GM18511 (cell line): ENCODE data around the gene LEUTX.
"Not testable (repeated sequence)": the region's sequence is repeated elsewhere in the genome, so short reads cannot be mapped to it uniquely, and the experiment has no call there.

Source experiments
- ATAC-seq: cut with Tn5 transposase; IDR thresholded peaks from one replicate; pipeline ENCODE4 v1.9.1; 2021; ENCODE audit warnings: mild to moderate bottlenecking, moderate library complexity; ENCODE audit not compliant: unreplicated experiment

The LEUTX gene, protein sequence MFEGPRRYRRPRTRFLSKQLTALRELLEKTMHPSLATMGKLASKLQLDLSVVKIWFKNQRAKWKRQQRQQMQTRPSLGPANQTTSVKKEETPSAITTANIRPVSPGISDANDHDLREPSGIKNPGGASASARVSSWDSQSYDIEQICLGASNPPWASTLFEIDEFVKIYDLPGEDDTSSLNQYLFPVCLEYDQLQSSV

DNA sequence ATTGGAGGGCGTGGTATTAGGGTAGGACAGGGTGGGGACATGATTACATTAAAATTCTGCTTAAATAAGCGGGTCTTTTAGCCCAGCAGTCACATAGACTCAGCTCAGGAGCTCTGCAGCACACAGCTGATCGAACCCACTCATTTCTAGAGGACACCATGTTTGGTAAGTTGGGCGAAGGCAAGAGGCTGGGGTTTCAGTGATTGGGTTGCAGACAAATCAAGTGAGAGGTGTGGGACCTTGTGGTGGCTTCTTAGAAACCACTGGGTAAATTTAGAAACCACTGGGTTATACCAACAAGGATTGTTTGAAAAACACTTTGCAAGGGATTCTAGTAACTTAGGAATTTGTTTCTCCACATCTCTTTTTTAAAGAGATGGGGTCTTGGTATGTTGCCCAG is at the start of gene LEUTX:
Gene LEUTX (plus strand): TSS at position 92 of the 400 bp plus-strand sequence. CDS start 67 bp downstream, at position 159.
- ATAC-seq, result no peak

DNA sequence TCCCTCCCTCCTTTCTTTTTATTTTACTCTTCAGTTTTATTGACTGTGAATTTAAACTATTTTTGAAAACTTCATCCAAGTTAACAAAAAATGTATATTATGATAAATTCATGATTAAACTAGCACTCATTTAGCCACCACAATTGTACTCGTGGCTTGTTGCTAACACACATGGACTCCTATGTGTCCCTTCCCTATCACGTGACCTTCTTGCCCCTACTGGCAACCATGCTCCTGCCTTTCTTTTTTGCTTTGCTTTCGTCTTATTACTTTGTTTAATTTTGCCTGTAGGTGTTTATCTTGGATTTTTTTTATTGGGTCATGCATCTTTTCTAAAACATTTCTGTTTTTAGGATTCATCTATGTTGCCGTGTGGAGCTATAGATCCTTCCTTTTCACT is 49.1 kb upstream of the LEUTX start:
- no peak for ATAC-seq

DNA sequence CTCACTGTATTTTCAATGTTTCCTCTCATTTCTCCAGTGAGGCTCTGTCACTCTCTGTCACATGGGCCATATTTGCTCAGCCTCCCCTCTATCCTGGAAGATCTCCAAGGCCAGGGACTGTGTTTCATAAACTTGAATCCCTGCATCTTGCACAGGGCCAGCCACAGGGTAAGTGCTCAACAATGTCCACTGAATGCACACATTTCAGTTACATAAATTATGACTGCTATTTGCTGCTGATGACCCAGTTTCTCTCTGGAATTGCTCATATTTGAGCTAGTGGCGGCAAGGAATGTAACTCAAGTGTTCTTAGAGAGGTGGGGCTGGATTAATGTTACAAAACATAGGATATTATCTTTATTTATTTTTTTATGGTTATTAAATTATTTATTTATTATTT is 47.0 kb upstream of the LEUTX start:
- ATAC-seq, result no peak

DNA sequence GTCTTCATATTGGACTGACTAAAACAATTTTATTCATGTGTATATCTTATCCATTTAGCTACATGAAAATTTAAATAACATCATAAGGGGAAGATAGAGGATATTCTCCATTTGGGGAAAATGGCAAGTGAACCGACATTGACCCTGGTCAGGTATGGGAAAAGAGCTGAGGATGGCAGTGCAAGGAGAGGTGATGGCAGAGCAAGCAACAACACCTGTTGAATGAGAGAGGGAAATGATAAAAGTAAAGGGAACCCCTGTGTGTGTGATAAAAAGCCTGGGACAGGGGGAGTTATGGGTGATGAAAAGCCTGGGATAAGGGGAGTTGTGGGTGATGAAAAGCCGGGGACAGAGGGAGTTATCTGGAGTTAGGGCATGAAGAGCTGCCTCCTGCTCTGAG is 44.8 kb upstream of the LEUTX start:
- no peak for ATAC-seq

DNA sequence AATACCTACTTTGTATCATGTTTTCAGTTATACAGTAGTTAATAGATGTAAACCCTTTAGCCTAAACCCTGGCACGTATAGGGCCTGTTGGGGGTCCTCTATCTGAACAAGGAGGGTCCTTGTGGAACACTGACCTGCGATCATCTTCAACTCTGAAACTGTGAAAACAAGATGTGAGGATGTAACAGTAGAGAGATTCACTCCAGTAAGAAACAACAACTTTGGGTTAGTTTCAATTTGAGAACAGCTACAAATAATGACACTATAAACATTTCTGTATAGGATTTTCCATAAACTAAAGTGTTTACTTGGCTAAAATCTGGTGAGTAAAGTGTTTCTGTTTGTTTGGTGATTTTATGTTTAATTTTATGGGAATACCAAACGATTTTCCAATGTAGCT is 43.0 kb upstream of the LEUTX start:
- ATAC-seq, result no peak

DNA sequence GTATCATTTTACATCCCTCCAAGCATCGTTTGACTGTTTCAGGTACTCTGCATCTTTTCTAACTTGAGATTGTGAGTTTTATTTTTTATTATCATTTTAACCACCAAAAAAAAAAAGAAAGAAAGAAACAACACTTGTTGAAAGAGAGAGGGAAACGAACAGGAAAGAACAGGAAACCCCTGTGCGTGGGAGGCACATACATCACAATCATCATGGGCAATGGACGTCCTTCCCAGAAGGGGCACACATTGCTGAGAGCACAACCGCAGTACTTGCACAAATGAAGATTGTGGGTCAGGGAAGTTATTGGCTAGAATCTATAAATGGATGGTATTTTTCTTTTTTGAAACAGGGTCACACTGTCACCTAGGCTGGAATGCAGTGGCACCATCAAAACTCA is 42.6 kb upstream of the LEUTX start:
- ATAC-seq, result no peak

DNA sequence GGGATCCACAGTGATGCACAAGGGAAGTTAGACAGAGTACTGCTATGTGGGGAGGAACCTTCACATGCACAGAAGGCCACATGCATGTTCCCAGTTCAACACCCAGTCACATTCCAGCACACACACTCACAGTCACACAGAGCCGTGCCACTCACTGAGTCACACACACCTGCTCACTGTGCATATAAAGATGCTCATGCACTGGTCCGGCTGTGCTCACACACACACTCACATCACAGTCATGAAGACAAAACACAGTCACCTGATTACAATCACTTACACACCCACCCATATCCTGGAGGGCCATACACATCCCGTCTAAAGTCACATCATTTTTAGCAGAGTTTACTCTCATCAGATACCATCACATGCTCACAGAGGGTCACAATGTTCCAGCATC is 41.3 kb upstream of the LEUTX start:
- no peak for ATAC-seq

DNA sequence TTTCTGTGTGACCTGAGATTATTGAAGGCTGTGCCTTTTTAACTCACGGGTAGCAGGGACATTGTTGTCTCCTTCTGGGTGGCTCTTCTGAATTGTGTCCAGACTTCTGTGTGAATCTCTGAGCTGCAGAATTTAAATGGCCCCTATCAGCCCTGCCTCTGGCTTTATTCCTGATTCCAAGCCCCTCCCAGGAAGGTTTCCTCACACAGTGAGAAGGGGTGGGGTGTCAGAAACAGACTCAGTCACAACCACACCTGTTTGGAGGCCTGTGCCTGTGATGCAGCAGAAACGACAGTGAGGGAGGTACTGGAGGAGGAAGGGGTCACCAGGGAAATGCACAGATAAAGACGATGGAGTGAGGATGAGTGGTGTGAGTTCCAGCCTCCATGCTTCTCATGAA is 40.8 kb upstream of the LEUTX start, which contains the start of gene CLC:
Gene CLC (minus strand): TSS at position 139 of the 400 bp plus-strand sequence. CDS start 77 bp downstream, at position 62.
- ATAC-seq, result no peak

DNA sequence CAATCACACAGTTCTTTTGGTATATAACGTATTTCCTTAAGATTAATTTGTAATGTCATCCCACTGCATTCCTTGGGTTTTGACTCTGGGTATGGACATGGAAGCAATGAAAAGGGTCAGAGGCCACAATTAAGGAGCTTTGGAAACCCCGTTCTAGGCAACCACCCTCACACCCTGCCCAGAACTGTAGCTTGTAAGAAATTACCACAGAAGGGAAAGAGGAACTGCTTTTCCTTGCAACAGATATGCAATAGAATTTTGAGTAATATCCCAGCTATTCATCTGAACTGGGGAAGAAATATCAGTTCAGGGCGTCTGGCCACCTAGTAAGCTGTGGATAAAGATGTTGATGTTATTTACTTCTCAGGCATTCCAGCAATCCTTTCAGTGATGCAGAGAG is 39.8 kb upstream of the LEUTX start:
- ATAC-seq, result no peak

DNA sequence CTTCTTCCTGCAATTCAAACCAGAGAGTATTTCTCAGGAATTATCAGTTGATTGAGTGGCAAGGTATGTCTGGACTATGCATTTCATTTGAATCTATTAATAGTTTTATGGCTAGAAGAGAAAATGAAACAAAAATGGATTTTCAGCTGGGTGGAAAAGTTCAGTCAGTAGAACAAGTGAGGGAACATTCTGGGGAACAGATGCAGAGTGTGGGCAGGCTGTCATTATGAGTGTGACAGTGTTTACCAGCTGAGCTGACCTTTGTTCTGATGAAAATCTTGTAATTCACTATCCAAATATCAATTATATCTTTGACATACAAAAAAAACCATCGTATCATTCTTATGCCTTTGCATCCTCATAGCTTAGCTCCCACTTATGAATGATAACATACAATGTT is 38.3 kb upstream of the LEUTX start:
- ATAC-seq, result no peak

DNA sequence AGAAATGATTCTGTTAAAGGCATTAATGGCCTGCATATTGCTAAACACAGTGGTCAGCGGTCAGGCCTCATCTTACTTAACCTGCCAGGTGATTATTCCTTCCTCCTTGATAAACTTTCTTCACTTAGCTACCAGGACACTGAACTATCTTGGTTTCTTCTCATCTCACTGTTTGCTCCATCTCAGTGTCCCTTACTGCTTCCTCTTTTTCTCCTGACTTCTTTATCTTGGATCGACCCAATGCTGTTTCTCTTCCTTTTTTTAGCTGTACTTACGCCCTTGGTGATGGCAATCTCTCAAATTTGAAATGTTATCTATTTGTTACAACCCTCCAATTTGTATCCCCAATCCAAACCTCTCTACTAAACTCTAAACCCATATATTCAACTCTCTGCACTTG is 33.0 kb upstream of the LEUTX start:
- ATAC-seq, result no peak

DNA sequence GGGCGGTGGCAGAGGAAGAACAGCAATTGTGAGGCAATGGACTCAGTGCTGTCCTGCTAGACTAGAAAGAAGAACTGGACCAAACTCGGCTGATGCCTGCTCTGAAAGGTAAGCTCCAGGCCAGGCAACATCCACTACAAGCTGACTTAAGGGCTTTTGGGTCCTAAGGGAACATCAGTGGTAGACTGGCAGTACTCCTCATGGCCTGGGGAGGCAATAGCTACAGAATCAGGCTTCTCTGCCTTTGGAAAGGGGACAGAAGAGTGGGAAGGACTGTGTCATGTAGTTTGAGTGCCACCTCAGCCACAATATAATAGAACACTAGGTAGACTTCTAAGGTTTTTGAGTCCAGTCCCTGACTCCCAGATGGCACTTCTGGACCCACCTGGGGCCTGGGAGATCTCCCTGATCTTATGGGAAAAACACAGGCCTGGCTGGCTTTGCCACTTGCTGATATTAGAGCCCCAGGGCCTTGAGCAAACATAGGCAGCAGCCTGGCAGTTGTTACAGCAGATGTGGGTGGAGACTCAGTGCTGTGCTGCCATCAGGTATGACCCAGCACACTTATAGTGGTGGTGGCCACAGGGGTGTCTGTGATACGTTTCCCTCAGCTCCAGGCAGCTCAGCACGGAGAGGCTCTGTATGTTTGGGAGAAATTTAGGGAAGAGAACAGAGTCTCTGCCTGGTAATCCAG is 31.7 kb upstream of the LEUTX start:
- ATAC-seq, result no peak

DNA sequence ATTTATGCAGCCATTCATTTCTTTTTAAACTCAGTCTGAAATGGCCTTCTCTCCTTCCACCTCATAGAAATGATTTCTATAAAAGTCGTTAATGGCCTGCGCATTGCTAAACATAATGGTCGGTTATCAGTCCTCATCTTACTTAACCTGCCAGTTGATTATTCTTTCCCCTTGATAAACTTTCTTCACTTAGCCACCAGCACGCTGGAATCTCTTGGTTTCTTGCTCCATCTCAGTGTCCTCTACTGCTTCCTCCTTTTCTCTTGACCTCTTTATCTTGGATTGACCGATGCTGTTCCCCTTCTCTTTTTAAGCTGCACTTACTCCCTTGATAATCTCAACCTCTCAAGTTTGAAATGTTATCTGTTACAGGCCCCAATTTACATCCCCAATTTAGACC is 28.7 kb upstream of the LEUTX start:
- ATAC-seq, result no peak

DNA sequence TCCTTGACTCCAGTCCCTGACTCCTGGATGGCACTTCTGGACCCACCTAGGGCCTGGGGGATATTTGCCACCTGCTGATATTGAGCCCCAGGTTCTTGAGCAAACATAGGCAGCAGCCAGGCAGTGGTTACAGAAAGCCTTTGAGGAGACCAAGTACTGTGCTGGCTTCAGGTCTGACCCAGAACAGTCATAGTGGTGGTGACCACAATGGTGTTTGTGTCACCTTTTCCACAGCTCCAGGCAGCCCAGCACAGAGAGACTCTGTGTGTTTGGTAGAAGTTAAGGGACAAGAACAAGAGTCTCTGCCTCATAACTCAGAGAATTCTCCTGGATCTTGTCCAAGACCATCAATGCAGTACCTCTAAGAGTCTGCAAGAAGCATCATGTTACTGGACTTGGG is 26.3 kb upstream of the LEUTX start:
- ATAC-seq, result no peak

DNA sequence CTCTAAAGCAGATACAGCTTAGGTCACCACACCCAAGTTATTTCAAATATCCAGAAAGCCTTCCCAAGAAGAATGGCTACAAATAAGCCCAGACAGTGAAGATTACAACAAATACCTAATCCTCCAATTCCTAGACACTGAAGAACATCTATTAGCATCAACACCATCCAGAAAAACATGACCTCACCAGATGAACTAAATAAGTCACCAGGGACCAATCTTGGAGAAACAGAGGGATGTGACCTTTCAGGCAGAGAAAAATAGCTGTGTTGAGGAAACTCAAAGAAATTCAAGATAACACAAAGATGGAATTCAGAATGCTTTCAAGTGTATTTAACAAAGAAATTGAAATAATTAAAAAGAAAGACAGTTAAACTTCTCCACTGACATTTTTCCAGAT is 25.9 kb upstream of the LEUTX start:
- ATAC-seq, result no peak

DNA sequence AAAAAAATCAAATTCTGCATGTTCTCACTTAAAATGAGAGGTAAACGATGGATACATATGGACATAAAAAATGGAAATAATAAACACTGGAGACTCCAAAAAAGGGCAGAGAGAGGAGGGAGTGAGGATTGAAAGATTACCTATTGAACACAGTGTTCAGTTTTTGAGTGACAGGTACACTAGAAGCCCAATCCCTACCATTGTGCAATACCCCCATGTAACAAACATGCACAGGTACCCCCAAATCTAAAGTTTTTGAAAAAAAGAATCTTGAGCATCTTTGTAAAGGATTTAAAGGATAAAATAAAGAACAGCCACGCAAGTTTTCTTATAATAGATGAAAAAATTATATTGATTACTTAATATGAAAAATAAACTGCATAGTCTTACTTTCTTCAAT is 24.1 kb upstream of the LEUTX start:
- ATAC-seq, result no peak

DNA sequence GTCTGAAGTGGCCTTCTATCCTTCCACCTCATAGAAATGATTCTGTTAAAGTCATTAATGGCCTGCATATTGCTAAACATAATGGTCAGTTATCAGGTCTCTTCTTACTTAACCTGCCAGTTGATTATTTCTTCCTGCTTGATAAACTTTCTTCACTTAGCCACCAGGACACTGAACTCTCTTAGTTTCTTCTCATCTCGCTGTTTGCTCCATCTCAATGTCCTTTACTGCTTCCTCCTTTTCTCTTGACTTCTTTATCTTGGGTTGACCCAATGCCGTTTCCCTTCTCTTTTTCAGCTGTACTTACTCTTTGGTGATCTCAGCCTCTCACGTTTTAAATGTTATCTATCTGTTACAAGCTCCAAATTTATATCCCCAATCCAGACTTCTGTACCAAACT is 23.7 kb upstream of the LEUTX start:
- no peak for ATAC-seq

DNA sequence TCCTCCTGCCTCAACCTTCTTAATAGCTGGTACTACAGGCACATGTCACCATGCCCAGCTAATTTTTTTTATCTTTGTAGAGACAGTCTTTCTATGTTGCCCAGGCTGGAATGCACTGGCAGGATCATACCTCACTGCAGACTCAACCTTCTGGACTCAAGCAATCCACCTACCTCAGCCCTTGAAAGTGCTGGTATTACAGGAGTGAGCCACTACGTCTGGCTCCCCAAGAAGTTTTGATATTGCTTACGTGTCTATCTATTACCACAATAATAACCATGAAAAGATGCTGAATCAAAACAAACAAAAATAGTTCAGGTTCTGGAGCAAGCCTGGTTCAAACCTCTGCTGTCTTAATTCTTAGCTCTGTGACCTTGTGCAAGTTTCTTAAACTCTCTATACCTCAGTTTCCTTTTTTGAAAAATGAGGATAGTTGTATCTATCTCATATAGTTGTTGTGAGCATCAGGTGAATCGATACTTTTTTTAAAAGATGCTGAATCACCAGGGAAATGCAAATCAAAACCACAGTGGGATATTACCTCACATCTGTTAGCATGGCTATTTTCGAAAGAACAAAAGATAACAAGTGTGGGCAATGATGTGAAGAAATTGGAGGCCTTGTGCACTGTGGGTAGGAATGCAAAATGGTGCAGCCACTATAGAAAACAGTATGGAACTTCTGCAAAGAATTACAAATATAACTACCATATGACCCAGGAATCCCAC is 19.0 kb upstream of the LEUTX start:
- ATAC-seq, result peak; percentile 62

DNA sequence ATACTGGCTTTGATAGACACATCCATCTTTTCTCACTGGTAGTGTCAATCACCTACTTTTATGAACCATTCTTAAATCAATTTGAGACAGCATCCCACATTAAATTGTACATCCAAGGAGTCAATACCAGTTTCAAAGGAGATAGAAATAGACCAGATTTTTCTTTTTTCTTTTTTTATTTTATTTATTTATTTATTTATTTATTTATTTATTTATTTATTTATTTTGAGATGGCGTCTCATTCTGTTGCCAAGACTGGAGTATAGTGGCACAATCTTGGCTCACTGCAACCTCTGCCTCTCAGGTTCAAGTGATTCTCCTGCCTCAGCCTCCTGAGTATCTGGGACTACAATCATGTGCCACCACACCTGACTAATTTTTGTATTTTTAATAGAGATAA is 16.8 kb upstream of the LEUTX start:
- ATAC-seq, result not testable (repeated sequence)

DNA sequence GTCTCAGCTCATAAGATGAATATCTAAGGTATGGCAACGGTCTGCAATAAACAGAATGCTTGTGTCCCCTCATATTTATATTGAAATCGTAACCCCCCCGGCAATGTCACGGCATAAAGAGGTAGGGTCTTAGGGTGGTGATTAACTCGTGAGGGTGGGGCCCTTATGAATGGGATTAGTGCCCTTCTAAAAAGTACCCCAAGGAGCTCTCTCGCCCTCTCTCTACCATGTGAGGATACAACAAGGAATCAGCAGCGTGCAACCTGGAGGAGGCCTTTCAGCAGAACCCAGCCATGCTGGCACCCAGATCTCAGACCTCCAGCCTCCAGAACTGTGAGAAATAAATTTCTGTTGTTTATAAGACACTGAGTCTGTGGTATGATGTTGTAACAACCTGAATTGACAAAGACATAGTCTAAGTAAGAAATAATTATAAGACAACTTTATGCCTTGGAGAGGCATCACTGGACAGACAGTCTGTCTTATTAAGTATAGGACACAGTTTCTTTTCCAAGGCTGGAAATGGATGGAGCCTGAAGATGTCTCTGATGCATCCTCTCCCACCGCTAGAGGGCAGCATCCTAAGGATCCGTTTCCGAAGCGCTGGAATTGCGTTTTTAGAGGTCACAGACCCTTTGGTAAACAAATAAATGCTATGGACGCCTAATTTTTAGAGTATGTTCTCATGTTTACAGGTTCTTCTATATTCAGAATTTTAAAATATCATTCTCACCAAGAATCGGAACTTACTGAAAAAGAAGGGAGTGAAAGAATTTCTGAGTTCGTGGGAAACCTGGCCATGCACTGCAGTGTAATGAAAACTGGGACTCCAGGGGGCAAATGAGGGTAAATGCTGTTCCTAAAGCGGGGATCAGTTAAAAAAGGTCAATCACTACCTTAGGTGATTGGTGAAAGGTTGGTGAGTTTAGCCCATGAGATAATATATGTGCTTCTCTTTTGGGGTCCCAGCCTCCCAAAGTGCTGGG is 13.3 kb upstream of the LEUTX start:
- no peak for ATAC-seq

DNA sequence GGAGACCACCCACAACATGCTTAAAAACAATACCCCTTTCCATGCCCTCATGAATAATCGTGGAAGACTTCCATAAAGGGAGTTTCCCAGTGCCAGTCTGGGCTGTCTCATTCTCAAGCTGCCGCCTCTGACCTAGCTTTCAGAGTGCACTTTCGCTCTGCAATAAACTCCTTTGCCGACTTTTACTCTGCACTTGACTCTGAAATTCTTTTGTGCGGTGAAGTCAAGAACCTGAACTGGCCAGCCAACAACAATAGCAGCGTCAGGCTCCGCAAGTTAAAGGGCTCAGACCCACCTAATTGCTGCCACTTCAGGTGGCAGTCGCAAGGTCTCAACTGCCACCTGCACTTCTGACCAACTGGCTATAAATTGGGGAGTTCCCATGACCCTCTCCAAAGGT is 10.3 kb upstream of the LEUTX start:
- no peak for ATAC-seq
